HG03354 (cell line): ENCODE data around the gene GHRH.

Source experiments
- ATAC-seq: cut with Tn5 transposase; IDR thresholded peaks from one replicate; pipeline ENCODE4 v1.9.1; 2021; ENCODE audit warnings: mild to moderate bottlenecking; ENCODE audit not compliant: unreplicated experiment, poor library complexity, severe bottlenecking

GHRH gene

GRCh38 chr20:37243076-37243936 lies 18.3 kb downstream of the GHRH start:
- ATAC-seq = no peak

- ATAC-seq = no peak
These were observed 19.1 kb downstream of the GHRH start for GRCh38 chr20:37242503-37242902.

DNA sequence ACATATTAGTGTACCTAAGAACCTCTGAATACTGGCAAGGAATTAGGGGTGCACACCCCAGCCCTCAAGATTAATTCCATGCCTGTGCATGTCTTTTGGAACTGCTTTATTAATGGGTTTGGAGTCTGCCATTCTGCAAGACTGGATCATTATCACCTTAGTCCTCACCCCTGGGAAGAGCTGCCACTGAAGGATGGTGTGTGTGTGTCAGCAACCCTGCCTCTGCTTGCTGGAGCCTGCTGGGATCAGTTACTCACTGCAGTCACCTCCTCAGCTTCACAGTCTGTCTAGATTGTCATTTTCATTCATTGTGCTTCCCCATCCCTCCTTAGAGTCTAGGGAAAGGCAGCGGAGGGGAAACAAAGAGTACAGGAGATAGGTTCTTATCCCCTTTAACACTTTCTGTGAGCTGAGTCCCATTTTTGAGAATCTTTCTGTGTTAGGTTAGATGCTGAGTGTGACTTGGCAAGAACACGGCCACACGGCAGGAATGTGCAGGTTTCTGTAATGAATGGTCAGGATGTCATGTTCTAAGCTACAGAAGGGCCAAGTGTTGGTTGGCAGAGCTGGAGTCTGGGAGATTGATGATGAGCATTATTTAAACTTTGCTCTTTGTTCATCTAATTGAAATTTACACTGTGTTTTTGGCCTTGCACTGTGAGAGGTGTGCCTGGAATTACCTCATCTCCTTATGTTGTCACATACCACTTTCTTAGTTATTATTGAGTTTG lies 21.1 kb downstream of the GHRH start:
- no peak for ATAC-seq

DNA sequence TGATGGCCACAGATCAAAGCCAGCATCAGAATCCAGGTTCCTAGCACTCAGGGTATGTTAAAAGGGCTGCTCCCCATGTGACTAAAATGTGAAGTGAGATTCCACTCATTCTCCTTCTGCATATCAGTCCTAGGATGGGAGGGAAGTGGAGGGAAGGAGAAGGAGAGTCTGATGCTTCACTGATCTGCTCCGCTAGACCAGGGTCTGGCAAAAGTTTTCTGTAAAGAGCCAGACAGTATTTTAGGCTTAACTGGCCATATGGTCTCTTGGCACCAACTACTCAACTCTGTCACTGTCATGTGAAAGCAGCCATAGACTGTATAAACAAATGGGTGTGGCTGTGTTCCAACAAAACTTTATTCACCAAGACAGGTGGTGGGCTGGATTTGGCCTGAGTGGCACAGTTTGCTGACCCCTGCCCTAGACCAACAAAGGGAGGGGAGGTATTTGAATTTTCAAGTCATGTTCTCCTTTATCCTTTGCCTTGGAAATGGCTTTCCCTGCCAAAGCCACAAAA lies 22.6 kb downstream of the GHRH start:
- ATAC-seq = no peak

DNA sequence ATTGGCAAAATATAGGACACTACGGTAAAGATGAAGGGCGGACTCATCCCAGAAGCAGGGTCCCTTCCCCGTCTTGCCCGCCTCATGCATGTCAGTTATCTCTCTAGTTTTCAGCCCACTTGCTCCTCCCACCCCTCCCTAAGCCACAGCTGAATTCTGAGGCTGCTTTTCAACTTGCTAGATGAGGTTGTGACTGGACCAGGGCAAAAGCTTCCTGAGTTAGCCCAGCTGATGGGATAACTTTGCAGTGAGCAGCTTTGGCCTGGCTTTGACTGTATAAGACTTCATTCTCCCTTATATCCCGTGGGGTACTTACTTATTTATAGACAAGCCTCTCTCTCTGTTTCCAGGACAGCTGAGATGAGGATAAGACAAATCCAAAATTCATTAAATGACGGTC lies 23.2 kb downstream of the GHRH start:
- no peak for ATAC-seq

GRCh38 chr20:37237656-37238055 lies 24.0 kb downstream of the GHRH start:
- ATAC-seq = no peak

DNA sequence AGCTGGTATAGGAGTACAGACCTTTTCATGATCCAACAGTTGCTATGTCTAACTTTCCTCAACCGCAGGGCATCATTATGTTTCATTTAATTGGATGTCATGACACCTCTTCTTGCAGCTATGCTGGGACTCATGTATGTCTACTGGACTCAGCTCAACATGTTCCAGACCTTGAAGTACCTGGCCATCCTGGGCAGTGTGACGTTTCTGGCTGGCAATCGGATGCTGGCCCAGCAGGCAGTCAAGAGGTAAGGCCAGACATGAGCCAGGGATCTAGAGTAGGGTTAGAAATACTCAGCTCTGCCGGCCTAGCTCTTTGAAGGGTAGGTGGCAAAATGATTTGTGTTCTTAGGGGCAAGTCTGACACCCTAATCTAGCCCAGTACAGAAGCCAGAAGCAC lies 25.2 kb downstream of the GHRH start:
- ATAC-seq = no peak

- no peak for ATAC-seq
These were observed 26.5 kb downstream of the GHRH start for GRCh38 chr20:37235065-37235464.

DNA sequence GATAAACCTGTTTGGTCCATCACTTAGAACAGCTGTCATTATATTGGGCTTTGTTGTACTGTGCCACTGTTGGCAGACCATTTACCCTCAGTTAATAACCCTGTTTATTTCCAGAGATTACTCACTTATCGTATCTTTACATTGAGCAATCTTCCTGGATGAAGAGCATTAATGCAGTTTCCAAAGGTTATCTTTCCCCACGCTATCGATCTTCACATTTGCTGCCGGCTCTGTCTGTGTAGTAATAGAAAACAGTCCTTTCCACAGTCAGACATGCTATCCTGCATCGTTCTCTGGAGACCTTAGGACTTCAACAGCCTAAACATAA lies 27.4 kb downstream of the GHRH start:
- ATAC-seq = no peak

GRCh38 chr20:37233548-37234253 lies 27.9 kb downstream of the GHRH start:
- ATAC-seq = no peak

- no peak for ATAC-seq
These were observed 29.5 kb downstream of the GHRH start for GRCh38 chr20:37231947-37232630.

- ATAC-seq = no peak
These were observed 31.4 kb downstream of the GHRH start for GRCh38 chr20:37230200-37230599.

DNA sequence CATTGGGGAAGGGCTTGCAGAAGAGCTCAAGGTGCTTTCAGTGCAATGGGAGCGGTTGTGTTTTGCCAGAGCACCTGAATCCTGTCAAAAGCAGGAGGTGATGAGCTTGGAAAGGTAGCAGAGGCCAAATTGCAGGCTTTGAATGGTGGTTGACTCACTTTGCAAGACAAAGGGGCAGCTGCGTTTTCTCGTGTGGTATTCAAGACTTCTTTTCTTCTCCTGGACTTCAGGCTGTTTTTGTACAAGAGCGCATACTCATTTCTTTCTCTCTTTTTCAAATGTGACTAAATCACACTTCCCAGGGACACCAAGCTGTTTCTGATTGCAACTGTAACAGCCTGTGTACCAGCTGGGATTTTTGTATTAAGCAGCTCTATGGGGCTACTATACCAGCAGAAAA lies 32.3 kb downstream of the GHRH start:
- ATAC-seq = no peak

- ATAC-seq = no peak
These were observed 33.0 kb downstream of the GHRH start for GRCh38 chr20:37228656-37229055.

DNA sequence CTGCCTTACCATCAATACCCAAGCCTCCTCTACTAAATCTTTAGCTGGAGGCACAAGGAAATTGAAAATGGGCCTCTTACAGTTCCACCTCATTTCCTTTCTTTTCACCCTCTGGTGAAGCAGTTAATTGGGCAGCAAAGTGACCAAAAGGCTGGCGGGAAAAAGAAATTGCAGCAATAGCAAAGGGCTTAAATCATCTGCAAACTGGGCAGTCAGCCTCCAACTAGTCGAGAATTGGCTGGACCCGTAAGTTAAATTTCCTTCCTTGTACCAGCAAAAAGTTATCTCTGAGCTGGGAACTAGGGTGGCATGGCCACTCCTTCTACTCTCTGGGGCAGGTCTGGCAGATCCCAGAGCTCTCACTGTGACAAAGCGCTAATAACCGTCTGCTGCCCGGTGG lies 33.5 kb downstream of the GHRH start:
- ATAC-seq = no peak

DNA sequence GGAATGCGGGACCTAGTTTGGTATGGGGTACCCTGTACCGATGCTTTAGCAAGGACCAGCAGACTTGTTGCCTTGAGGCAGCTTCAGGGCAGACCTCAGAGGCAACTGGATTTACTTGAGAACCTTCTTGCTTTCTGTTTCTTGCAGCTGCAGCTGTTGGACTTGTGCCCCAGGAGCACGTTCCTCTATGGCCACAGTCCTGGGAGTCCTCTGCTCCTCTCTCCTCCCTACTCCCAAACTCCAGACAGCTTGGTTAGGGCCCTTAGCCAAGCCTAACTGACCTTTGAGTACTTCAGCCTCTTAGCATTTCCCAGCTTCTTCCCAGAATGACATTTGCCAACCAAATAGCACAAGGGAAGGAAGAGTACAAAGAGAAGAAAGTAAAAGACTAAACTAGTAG lies 34.7 kb downstream of the GHRH start:
- no peak for ATAC-seq

- no peak for ATAC-seq
These were observed 36.5 kb downstream of the GHRH start for GRCh38 chr20:37225146-37225545.

GRCh38 chr20:37223053-37223452 lies 38.6 kb downstream of the GHRH start:
- ATAC-seq = no peak

DNA sequence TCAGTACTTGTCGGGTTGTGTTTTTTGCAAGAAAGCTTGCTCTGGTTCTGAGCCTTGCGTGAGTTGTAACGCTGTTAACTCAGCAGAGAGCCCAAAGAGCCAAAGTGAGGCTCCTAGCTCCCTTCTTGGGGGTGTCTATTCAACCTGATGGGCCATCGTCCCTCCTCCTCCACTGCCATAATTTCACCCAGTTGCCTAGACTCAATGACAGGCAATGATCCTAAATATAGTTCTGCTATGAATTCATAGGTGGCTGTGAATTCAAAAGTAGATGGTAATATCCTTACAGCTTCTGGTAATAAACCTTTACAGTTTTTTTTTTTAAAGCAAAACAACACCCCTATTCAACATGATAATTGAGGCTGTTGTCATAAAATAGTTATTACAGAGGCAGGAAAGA lies 39.5 kb downstream of the GHRH start:
- ATAC-seq = no peak

- no peak for ATAC-seq
These were observed 40.9 kb downstream of the GHRH start for GRCh38 chr20:37220731-37221130.
